Measurements from ENCODE around the gene ASIC2.

DNA sequence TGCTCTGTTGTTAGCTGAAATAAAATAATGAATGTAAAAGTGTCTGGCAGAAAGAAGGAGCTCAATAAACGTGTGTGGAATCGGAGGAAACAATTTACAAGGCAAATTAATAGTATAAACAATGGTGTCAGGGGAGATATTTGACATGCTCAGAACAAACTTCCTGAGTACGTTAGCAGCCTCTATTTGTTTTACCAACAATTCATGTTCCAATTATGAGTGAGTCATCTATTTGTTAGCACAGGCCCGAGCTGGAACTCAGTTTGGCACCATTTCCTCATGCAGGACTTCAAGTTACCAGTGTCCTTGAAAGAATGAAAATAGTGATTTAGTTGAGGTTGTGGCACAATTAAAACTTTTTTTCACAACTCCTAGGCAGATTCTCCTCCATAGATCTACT, 9.1 kb downstream of the ASIC2 start:
- TF ChIP-seq, protein P1, sequence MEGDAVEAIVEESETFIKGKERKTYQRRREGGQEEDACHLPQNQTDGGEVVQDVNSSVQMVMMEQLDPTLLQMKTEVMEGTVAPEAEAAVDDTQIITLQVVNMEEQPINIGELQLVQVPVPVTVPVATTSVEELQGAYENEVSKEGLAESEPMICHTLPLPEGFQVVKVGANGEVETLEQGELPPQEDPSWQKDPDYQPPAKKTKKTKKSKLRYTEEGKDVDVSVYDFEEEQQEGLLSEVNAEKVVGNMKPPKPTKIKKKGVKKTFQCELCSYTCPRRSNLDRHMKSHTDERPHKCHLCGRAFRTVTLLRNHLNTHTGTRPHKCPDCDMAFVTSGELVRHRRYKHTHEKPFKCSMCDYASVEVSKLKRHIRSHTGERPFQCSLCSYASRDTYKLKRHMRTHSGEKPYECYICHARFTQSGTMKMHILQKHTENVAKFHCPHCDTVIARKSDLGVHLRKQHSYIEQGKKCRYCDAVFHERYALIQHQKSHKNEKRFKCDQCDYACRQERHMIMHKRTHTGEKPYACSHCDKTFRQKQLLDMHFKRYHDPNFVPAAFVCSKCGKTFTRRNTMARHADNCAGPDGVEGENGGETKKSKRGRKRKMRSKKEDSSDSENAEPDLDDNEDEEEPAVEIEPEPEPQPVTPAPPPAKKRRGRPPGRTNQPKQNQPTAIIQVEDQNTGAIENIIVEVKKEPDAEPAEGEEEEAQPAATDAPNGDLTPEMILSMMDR (conservative IDR thresholded peaks at IDR 0.05; ENCODE audit: low read depth in 2 of 2) = no peak
- TF ChIP-seq, protein P2, sequence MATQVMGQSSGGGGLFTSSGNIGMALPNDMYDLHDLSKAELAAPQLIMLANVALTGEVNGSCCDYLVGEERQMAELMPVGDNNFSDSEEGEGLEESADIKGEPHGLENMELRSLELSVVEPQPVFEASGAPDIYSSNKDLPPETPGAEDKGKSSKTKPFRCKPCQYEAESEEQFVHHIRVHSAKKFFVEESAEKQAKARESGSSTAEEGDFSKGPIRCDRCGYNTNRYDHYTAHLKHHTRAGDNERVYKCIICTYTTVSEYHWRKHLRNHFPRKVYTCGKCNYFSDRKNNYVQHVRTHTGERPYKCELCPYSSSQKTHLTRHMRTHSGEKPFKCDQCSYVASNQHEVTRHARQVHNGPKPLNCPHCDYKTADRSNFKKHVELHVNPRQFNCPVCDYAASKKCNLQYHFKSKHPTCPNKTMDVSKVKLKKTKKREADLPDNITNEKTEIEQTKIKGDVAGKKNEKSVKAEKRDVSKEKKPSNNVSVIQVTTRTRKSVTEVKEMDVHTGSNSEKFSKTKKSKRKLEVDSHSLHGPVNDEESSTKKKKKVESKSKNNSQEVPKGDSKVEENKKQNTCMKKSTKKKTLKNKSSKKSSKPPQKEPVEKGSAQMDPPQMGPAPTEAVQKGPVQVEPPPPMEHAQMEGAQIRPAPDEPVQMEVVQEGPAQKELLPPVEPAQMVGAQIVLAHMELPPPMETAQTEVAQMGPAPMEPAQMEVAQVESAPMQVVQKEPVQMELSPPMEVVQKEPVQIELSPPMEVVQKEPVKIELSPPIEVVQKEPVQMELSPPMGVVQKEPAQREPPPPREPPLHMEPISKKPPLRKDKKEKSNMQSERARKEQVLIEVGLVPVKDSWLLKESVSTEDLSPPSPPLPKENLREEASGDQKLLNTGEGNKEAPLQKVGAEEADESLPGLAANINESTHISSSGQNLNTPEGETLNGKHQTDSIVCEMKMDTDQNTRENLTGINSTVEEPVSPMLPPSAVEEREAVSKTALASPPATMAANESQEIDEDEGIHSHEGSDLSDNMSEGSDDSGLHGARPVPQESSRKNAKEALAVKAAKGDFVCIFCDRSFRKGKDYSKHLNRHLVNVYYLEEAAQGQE (IDR thresholded peaks at IDR 0.05; ENCODE audit: unreplicated experiment) = no peak
- TF ChIP-seq EZH2 (IDR thresholded peaks at IDR 0.05; ENCODE audit: low read depth, unreplicated experiment) (no peak), EZH2phosphoT487 (IDR thresholded peaks at IDR 0.05; ENCODE audit: unreplicated experiment) (no peak), POLR2AphosphoS5 (IDR thresholded peaks at IDR 0.05; ENCODE audit: low read depth) (no peak), CREB1 (CRISPR knock-in tag; IDR thresholded peaks at IDR 0.05; ENCODE audit: low read depth) (no peak), JUNB (IDR thresholded peaks at IDR 0.05; ENCODE audit: unreplicated experiment) (no peak), ZNF114 (CRISPR knock-in tag; IDR thresholded peaks at IDR 0.05) (no peak), NANOG (IDR thresholded peaks at IDR 0.05; ENCODE audit: borderline replicate concordance) (no peak), STAT1 (IDR thresholded peaks at IDR 0.05; ENCODE audit: unreplicated experiment) (no peak), ZNF331 (CRISPR knock-in tag; IDR thresholded peaks at IDR 0.05; ENCODE audit: low read depth) (no peak)
